HepG2 (cell line): Measurements from ENCODE around the gene HSF4. TPM values are rescaled to one million over a fixed set of nuclear protein-coding genes. Genes with fewer than 3 reads are reported as not detected.

Source experiments
- DPF2 ChIP-seq: sonication (generic); formaldehyde crosslinking; IDR thresholded peaks from 2 replicates; pipeline ENCODE4 v1.4.0; 2020; ENCODE audit warnings: mild to moderate bottlenecking, low read depth, missing genetic modification reagents, borderline replicate concordance
- EED ChIP-seq: sonication (generic); formaldehyde crosslinking; IDR thresholded peaks from 2 replicates; pipeline ENCODE4 v1.5.0; 2020; ENCODE audit warnings: mild to moderate bottlenecking, missing genetic modification reagents
- ETV5 ChIP-seq: IDR thresholded peaks from 2 replicates; pipeline ENCODE4 v1.6.1; 2018; ENCODE audit warnings: missing biosample characterization, missing genetic modification reagents, inconsistent platforms, borderline replicate concordance
- GATA4 ChIP-seq: sonication (generic); IDR thresholded peaks from 2 replicates; pipeline ENCODE4 v1.6.1; 2016; ENCODE audit warnings: antibody characterized with exemption, low read depth, borderline replicate concordance
- HNF4A ChIP-seq: sonication (generic); formaldehyde crosslinking; IDR thresholded peaks from 2 replicates; pipeline ENCODE4 v1.4.0; 2020; ENCODE audit warnings: missing genetic modification reagents
- HOXA7 ChIP-seq: sonication (generic); formaldehyde crosslinking; IDR thresholded peaks from 2 replicates; pipeline ENCODE4 v1.8.1; 2022; ENCODE audit warnings: mild to moderate bottlenecking, missing genetic modification reagents, moderate library complexity
- MAFG ChIP-seq: sonication (generic); formaldehyde crosslinking; IDR thresholded peaks from 2 replicates; pipeline ENCODE4 v1.5.1; 2020; ENCODE audit warnings: mild to moderate bottlenecking, missing genetic modification reagents
- SOX6 ChIP-seq, 2 experiments: fragments of 450-650 bp in 1 of 2; sonication (generic) in 1 of 2; formaldehyde crosslinking in 1 of 2; IDR thresholded peaks; 2 replicates each; pipeline versions ENCODE4 v1.4.0 to v1.6.1; 2017 to 2020; ENCODE audit warnings: antibody characterized with exemption in 1 of 2, mild to moderate bottlenecking in 1 of 2, missing genetic modification reagents in 1 of 2
- SP140L ChIP-seq: sonication (generic); formaldehyde crosslinking; IDR thresholded peaks from 2 replicates; pipeline ENCODE4 v1.4.0; 2020; ENCODE audit warnings: missing genetic modification reagents, borderline replicate concordance
- TEF ChIP-seq: sonication (generic); formaldehyde crosslinking; IDR thresholded peaks from 2 replicates; pipeline ENCODE4 v1.5.0; 2020; ENCODE audit warnings: missing genetic modification reagents
- YY1 ChIP-seq: IDR thresholded peaks from 2 replicates; pipeline ENCODE4 v1.6.1; 2011; ENCODE audit warnings: low read length, low read depth, moderate library complexity, mild to moderate bottlenecking; ENCODE audit not compliant: insufficient read depth, insufficient replicate concordance
- ZBTB33 ChIP-seq: sonication (generic); formaldehyde crosslinking; IDR thresholded peaks from 2 replicates; pipeline ENCODE4 v1.4.0; 2020; ENCODE audit warnings: missing genetic modification reagents
- ZFAT ChIP-seq: sonication (generic); formaldehyde crosslinking; conservative IDR thresholded peaks from 2 replicates; pipeline ENCODE4 v1.8.1; 2023; ENCODE audit warnings: missing genetic modification reagents, inconsistent platforms
- ZNF256 ChIP-seq: sonication (generic); formaldehyde crosslinking; conservative IDR thresholded peaks from 2 replicates; pipeline ENCODE4 v1.4.0; 2020; ENCODE audit warnings: missing genetic modification reagents
- ZNF317 ChIP-seq: sonication (generic); formaldehyde crosslinking; IDR thresholded peaks from 2 replicates; pipeline ENCODE4 v1.5.0; 2020; ENCODE audit warnings: mild to moderate bottlenecking, missing genetic modification reagents
- ZNF746 ChIP-seq: sonication (generic); formaldehyde crosslinking; IDR thresholded peaks from 2 replicates; pipeline ENCODE4 v1.8.0; 2022; ENCODE audit warnings: mild to moderate bottlenecking, missing genetic modification reagents
- ZNF850 ChIP-seq: sonication (generic); formaldehyde crosslinking; conservative IDR thresholded peaks from 2 replicates; pipeline ENCODE4 v1.9.0; 2021; ENCODE audit warnings: mild to moderate bottlenecking, missing genetic modification reagents
- polyA plus RNA-seq, 8 experiments: library from polyadenylated mRNA; depleted of rRNA in 3 of 8; stranded (reverse) in 7 of 8; unstranded in 1 of 8; fragments of >200 nt; fragmentation: Illumina TruSeq in 4 of 8; extraction: Trizol in 4 of 8; gene quantifications; 2 replicates each; pipeline versions ENCODE4 v1.2.1 to v1.2.3, GENCODE V29; 2011 to 2016; ENCODE audit warnings: low read depth in 4 of 8, missing spikeins in 1 of 8, mixed read lengths in 1 of 8; ENCODE audit not compliant: insufficient read depth in 1 of 8
- total RNA-seq, 5 experiments: library from RNA; depleted of rRNA; stranded (reverse); fragments of >200 nt; fragmentation: Illumina TruSeq; extraction: Trizol; gene quantifications; 2 replicates each; pipeline ENCODE4 v1.2.3, GENCODE V29; 2016; ENCODE audit warnings: low read depth in 1 of 5
- TF ChIP-seq, protein P1 (sequence below): sonication (generic); formaldehyde crosslinking; IDR thresholded peaks from 2 replicates; pipeline ENCODE4 v1.8.1; 2023; ENCODE audit warnings: missing genetic modification reagents, inconsistent platforms, borderline replicate concordance
- TF ChIP-seq, protein P2 (sequence below): sonication (generic); formaldehyde crosslinking; IDR thresholded peaks from 2 replicates; pipeline ENCODE4 v1.4.0; 2020; ENCODE audit warnings: missing genetic modification reagents
- TF ChIP-seq, protein P3 (sequence below): sonication (generic); formaldehyde crosslinking; IDR thresholded peaks from 2 replicates; pipeline ENCODE4 v1.5.0; 2020; ENCODE audit warnings: mild to moderate bottlenecking, missing genetic modification reagents

Gene HSF4
- total and polyA plus RNA-seq, 2 of the 13 experiments (the other 11 are each of a cell fraction or from before 2014, with no cell fraction given): 3.5 to 16.9 TPM

DNA sequence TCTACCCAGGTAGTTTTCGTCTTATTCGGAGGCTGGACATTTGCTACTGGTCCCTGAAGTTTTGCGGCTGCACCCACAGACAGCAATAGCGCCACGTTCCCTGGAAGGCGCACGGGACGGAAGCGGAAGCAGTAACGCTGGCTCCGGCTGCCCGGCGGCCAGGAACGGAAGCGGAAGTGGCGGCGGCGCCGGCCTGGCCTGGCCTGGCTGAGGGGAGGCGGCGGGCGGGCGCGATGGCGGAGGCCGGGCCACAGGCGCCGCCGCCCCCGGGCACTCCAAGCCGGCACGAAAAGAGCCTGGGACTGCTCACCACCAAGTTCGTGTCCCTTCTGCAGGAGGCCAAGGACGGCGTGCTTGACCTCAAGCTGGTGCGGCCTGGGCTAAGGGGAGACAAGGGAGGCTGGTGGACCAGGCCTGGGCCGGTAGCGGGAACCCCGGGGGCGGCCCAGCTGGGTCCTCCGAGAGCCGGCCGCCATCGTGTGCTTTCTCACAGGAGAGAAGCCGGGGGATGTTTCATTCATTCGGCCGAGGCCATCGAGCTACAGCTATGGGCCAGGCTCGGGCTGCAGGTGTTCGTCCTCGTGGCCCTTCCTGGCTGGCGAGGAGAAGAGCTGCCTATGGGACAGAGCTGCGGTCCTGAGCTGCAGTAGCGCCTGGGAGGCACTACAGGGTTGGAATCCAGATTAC lies 27.6 kb downstream of the HSF4 start, which contains the start of gene E2F4 (continued):
- TF ChIP-seq, protein P1, sequence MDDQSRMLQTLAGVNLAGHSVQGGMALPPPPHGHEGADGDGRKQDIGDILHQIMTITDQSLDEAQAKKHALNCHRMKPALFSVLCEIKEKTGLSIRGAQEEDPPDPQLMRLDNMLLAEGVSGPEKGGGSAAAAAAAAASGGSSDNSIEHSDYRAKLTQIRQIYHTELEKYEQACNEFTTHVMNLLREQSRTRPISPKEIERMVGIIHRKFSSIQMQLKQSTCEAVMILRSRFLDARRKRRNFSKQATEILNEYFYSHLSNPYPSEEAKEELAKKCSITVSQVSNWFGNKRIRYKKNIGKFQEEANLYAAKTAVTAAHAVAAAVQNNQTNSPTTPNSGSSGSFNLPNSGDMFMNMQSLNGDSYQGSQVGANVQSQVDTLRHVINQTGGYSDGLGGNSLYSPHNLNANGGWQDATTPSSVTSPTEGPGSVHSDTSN (CRISPR knock-in tag): 0 out of 2 replicates have a peak, but pooled peaks have one; percentile 20
- peak; percentile 91 for TF ChIP-seq YY1
- 0 out of 2 replicates have a peak, but pooled peaks have one; percentile 38 for TF ChIP-seq TEF (CRISPR knock-in tag)
- 0 out of 2 replicates have a peak, but pooled peaks have one; percentile 17 for TF ChIP-seq ZBTB33 (CRISPR knock-in tag)
- TF ChIP-seq MAFG: no peak
- TF ChIP-seq SP140L (CRISPR knock-in tag): no peak
- no peak for TF ChIP-seq DPF2 (CRISPR knock-in tag)
- TF ChIP-seq GATA4: 0 out of 2 replicates have a peak, but pooled peaks have one; percentile 14
- TF ChIP-seq HNF4A (CRISPR knock-in tag): no peak
- peak; percentile 92 for TF ChIP-seq ETV5 (CRISPR knock-in tag)
- 0 out of 2 replicates have a peak, but pooled peaks have one; percentile 42 for TF ChIP-seq ZFAT (CRISPR knock-in tag)
- no peak; the same call in 1 of the 2 replicates for TF ChIP-seq ZNF850
- TF ChIP-seq ZNF746: no peak
- peak; percentile 76 for TF ChIP-seq EED (CRISPR knock-in tag)
- TF ChIP-seq, protein P2, sequence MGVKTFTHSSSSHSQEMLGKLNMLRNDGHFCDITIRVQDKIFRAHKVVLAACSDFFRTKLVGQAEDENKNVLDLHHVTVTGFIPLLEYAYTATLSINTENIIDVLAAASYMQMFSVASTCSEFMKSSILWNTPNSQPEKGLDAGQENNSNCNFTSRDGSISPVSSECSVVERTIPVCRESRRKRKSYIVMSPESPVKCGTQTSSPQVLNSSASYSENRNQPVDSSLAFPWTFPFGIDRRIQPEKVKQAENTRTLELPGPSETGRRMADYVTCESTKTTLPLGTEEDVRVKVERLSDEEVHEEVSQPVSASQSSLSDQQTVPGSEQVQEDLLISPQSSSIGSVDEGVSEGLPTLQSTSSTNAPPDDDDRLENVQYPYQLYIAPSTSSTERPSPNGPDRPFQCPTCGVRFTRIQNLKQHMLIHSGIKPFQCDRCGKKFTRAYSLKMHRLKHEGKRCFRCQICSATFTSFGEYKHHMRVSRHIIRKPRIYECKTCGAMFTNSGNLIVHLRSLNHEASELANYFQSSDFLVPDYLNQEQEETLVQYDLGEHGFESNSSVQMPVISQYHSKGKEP (CRISPR knock-in tag): no peak
- TF ChIP-seq SOX6 (IDR thresholded peaks at IDR 0.05): no peak
- peak; percentile 56 for TF ChIP-seq SOX6 (CRISPR knock-in tag; IDR thresholded peaks at IDR 0.05)
- TF ChIP-seq, protein P3, sequence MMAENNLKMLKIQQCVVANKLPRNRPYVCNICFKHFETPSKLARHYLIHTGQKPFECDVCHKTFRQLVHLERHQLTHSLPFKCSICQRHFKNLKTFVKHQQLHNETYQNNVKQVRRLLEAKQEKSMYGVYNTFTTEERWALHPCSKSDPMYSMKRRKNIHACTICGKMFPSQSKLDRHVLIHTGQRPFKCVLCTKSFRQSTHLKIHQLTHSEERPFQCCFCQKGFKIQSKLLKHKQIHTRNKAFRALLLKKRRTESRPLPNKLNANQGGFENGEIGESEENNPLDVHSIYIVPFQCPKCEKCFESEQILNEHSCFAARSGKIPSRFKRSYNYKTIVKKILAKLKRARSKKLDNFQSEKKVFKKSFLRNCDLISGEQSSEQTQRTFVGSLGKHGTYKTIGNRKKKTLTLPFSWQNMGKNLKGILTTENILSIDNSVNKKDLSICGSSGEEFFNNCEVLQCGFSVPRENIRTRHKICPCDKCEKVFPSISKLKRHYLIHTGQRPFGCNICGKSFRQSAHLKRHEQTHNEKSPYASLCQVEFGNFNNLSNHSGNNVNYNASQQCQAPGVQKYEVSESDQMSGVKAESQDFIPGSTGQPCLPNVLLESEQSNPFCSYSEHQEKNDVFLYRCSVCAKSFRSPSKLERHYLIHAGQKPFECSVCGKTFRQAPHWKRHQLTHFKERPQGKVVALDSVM (CRISPR knock-in tag): peak; percentile 52; the same call in 1 of the 2 replicates
- TF ChIP-seq ZNF317 (CRISPR knock-in tag): no peak
- TF ChIP-seq HOXA7 (CRISPR knock-in tag): no peak
- no peak for TF ChIP-seq ZNF256 (CRISPR knock-in tag)
